ENCODE measurements around the gene BCAP29. TPM values are rescaled to one million over a fixed set of nuclear protein-coding genes. Genes with fewer than 3 reads are reported as not detected.

Gene BCAP29
- polyA plus RNA-seq, 1 of the 3 experiments (the other 2 are of a cell fraction) = 29.2 TPM

DNA sequence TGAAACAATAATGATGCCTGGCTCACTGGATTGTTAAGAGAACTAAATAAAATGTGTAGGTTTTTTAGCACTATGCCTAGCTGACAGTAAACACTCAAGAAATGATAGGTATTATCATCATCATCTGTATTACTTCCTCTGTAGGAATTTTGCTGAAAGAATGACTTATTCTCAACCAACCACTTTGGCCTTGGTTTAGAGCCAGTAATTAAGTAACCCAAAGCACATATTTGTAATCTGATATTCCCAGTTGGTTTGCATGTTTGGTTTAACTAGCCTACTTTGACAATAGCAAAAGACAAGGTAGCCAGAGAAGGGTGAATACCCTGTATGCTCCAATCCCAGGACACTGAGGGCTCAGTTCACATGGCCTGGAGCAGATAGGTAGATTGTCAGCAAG is 34.4 kb downstream of the BCAP29 start:
- Histone ChIP-seq H3K4me2 (peak overlapping the region; percentile 35; the same call in 1 of the 2 replicates), H3K79me2 (ENCODE audit: insufficient read depth) (0 out of 2 replicates have a peak, but pooled peaks cover 7% of the 10 kb centered on the region), H3K9me3 (no peaks in the 10 kb centered on the region), H3K36me3 (replicated peaks in 1 of 2; ENCODE audit: control insufficient read depth in 1 of 2, insufficient read depth in 2 of 2, low read length in 1 of 2) (peaks cover 29 to 85% of the 10 kb centered on the region in 2 experiments), H3K27me3 (ENCODE audit: insufficient read depth) (no peaks in the 10 kb centered on the region), H3K9ac (no peak overlapping the region), H3F3A (replicated peaks; ENCODE audit: insufficient read depth) (peaks cover 14% of the 10 kb centered on the region), H3K9me2 (no peaks in the 10 kb centered on the region), H3K4me1 (ENCODE audit: control insufficient read depth in 1 of 2, insufficient read depth in 2 of 2, low read depth in 1 of 2, low read length in 1 of 2) (peaks cover 20 to 23% of the 10 kb centered on the region in 2 experiments), H2AFZ (ENCODE audit: low read depth) (no peak overlapping the region), H3K4me3 (ENCODE audit: low read depth in 2 of 2, low read length in 1 of 2) (no peak overlapping the region), H4K20me1 (ENCODE audit: insufficient read depth) (no peaks in the 10 kb centered on the region), H3K27ac (ENCODE audit: low read depth in 2 of 2, low read length in 1 of 2) (peak overlapping the region; percentile 7 to 39; a peak in 2 of 4 replicates)
- no peak for DNase-seq
- ChIA-PET CTCF (interaction anchor here (1.0 kb wide), 1 partner anchor 34 kb away, joined by 3 read pairs; the partner anchor contains the start of gene BCAP29), POLR2A (no interaction called here)
- peak; percentile 56 for TF ChIP-seq MEF2A (IDR thresholded peaks at IDR 0.05; ENCODE audit: borderline replicate concordance, low read depth)
- peak; percentile 83; the same call in 1 of the 2 replicates for TF ChIP-seq POLR2AphosphoS5 (IDR thresholded peaks at IDR 0.05; ENCODE audit: low read depth, low read length)
- TF ChIP-seq CHD2 (IDR thresholded peaks at IDR 0.05; ENCODE audit: low read length, partially characterized antibody) = no peak
- no peak for TF ChIP-seq RCOR1 (IDR thresholded peaks at IDR 0.05; ENCODE audit: low read length)
- peak; percentile 89 for TF ChIP-seq JUND (IDR thresholded peaks at IDR 0.05)
- TF ChIP-seq FOSL2 (IDR thresholded peaks at IDR 0.05; ENCODE audit: borderline replicate concordance, low read depth) = peak; percentile 73; the same call in 1 of the 2 replicates
- TF ChIP-seq, protein P1, sequence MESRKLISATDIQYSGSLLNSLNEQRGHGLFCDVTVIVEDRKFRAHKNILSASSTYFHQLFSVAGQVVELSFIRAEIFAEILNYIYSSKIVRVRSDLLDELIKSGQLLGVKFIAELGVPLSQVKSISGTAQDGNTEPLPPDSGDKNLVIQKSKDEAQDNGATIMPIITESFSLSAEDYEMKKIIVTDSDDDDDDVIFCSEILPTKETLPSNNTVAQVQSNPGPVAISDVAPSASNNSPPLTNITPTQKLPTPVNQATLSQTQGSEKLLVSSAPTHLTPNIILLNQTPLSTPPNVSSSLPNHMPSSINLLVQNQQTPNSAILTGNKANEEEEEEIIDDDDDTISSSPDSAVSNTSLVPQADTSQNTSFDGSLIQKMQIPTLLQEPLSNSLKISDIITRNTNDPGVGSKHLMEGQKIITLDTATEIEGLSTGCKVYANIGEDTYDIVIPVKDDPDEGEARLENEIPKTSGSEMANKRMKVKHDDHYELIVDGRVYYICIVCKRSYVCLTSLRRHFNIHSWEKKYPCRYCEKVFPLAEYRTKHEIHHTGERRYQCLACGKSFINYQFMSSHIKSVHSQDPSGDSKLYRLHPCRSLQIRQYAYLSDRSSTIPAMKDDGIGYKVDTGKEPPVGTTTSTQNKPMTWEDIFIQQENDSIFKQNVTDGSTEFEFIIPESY (IDR thresholded peaks at IDR 0.05; ENCODE audit: borderline replicate concordance, low read depth) = peak; percentile 68; the same call in 1 of the 2 replicates
- peak; percentile 61 to 95; a peak in 3 of 4 replicates for TF ChIP-seq EP300 (IDR thresholded peaks at IDR 0.05; ENCODE audit: borderline replicate concordance in 1 of 2, low read depth in 1 of 2, low read length in 1 of 2)
- no peak for TF ChIP-seq EZH2phosphoT487 (IDR thresholded peaks at IDR 0.05; ENCODE audit: borderline replicate concordance, low read depth)
- no peak for TF ChIP-seq RAD21 (IDR thresholded peaks at IDR 0.05; ENCODE audit: low read length)
- TF ChIP-seq, protein P2, sequence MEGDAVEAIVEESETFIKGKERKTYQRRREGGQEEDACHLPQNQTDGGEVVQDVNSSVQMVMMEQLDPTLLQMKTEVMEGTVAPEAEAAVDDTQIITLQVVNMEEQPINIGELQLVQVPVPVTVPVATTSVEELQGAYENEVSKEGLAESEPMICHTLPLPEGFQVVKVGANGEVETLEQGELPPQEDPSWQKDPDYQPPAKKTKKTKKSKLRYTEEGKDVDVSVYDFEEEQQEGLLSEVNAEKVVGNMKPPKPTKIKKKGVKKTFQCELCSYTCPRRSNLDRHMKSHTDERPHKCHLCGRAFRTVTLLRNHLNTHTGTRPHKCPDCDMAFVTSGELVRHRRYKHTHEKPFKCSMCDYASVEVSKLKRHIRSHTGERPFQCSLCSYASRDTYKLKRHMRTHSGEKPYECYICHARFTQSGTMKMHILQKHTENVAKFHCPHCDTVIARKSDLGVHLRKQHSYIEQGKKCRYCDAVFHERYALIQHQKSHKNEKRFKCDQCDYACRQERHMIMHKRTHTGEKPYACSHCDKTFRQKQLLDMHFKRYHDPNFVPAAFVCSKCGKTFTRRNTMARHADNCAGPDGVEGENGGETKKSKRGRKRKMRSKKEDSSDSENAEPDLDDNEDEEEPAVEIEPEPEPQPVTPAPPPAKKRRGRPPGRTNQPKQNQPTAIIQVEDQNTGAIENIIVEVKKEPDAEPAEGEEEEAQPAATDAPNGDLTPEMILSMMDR (IDR thresholded peaks at IDR 0.05) = no peak
- TF ChIP-seq, protein P3, sequence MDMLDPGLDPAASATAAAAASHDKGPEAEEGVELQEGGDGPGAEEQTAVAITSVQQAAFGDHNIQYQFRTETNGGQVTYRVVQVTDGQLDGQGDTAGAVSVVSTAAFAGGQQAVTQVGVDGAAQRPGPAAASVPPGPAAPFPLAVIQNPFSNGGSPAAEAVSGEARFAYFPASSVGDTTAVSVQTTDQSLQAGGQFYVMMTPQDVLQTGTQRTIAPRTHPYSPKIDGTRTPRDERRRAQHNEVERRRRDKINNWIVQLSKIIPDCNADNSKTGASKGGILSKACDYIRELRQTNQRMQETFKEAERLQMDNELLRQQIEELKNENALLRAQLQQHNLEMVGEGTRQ (IDR thresholded peaks at IDR 0.05; ENCODE audit: borderline replicate concordance, low read depth, low read length) = no peak
- TF ChIP-seq RXRA (IDR thresholded peaks at IDR 0.05; ENCODE audit: borderline replicate concordance, low read depth) = peak; percentile 71; the same call in 1 of the 2 replicates
- TF ChIP-seq NFIC (IDR thresholded peaks at IDR 0.05; ENCODE audit: borderline replicate concordance) = peak; percentile 96
- no peak for TF ChIP-seq SMC3 (IDR thresholded peaks at IDR 0.05; ENCODE audit: low read depth, low read length)
- TF ChIP-seq TAF1 (IDR thresholded peaks at IDR 0.05; ENCODE audit: borderline replicate concordance, low read depth, low read length) = 0 out of 2 replicates have a peak, but pooled peaks have one; percentile 34
- no peak for TF ChIP-seq MXI1 (IDR thresholded peaks at IDR 0.05; ENCODE audit: low read depth, low read length)
- peak; percentile 79 for TF ChIP-seq FOXM1 (IDR thresholded peaks at IDR 0.05; ENCODE audit: low read depth)
- TF ChIP-seq, protein P4, sequence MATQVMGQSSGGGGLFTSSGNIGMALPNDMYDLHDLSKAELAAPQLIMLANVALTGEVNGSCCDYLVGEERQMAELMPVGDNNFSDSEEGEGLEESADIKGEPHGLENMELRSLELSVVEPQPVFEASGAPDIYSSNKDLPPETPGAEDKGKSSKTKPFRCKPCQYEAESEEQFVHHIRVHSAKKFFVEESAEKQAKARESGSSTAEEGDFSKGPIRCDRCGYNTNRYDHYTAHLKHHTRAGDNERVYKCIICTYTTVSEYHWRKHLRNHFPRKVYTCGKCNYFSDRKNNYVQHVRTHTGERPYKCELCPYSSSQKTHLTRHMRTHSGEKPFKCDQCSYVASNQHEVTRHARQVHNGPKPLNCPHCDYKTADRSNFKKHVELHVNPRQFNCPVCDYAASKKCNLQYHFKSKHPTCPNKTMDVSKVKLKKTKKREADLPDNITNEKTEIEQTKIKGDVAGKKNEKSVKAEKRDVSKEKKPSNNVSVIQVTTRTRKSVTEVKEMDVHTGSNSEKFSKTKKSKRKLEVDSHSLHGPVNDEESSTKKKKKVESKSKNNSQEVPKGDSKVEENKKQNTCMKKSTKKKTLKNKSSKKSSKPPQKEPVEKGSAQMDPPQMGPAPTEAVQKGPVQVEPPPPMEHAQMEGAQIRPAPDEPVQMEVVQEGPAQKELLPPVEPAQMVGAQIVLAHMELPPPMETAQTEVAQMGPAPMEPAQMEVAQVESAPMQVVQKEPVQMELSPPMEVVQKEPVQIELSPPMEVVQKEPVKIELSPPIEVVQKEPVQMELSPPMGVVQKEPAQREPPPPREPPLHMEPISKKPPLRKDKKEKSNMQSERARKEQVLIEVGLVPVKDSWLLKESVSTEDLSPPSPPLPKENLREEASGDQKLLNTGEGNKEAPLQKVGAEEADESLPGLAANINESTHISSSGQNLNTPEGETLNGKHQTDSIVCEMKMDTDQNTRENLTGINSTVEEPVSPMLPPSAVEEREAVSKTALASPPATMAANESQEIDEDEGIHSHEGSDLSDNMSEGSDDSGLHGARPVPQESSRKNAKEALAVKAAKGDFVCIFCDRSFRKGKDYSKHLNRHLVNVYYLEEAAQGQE (IDR thresholded peaks at IDR 0.05; ENCODE audit: low read depth, low read length) = no peak
- TF ChIP-seq GATA2 (CRISPR knock-in tag; IDR thresholded peaks at IDR 0.05) = no peak
- no peak for TF ChIP-seq RFX5 (IDR thresholded peaks at IDR 0.05; ENCODE audit: low read length)
- TF ChIP-seq FOXJ3 (CRISPR knock-in tag; IDR thresholded peaks at IDR 0.05) = no peak
- TF ChIP-seq TEAD4 (IDR thresholded peaks at IDR 0.05; ENCODE audit: borderline replicate concordance, insufficient read depth) = peak; percentile 93
- TF ChIP-seq, protein P5, sequence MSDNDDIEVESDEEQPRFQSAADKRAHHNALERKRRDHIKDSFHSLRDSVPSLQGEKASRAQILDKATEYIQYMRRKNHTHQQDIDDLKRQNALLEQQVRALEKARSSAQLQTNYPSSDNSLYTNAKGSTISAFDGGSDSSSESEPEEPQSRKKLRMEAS (IDR thresholded peaks at IDR 0.05; ENCODE audit: low read depth) = no peak; the same call in 1 of the 2 replicates
- TF ChIP-seq NRF1 (IDR thresholded peaks at IDR 0.05; ENCODE audit: low read depth, low read length) = no peak
